ENCODE data around the gene SLC5A6. TPM values are rescaled to one million over a fixed set of nuclear protein-coding genes. Genes with fewer than 3 reads are reported as not detected.

Gene SLC5A6
- total RNA-seq, 1 experiment from 2014 or later: 111 TPM

GRCh38 chr2:27171351-27171848, 40.7 kb downstream of the SLC5A6 start:
- H3K4me3 Mint-ChIP-seq: no peak overlapping the region
- DNase-seq (ENCODE audit: low spot score) (no peak), ATAC-seq (no peak)
- no peaks in the 10 kb centered on the region for H3K9me3 Mint-ChIP-seq
- H3K36me3 Mint-ChIP-seq: no peaks in the 10 kb centered on the region
- POLR2A ChIA-PET: no interaction called here
- CTCF ChIA-PET: interaction anchor here (1.9 to 2.6 kb wide), 6 partner anchors 19 to 131 kb away, joined by 9 to 50 read pairs (median 18); partner anchors contain the start of gene PREB
- H3K4me1 Mint-ChIP-seq: peaks cover 11% of the 10 kb centered on the region
- H3K27ac Mint-ChIP-seq: no peak overlapping the region
- TF ChIP-seq ZNF317 (CRISPR knock-in tag; IDR thresholded peaks at IDR 0.05; ENCODE audit: borderline replicate concordance, low read depth) (no peak), GABPB1 (CRISPR knock-in tag; IDR thresholded peaks at IDR 0.05) (peak; percentile 97)
- H3K27me3 Mint-ChIP-seq (ENCODE audit: low read depth): peaks cover 9% of the 10 kb centered on the region

GRCh38 chr2:27170581-27171337, 41.3 kb downstream of the SLC5A6 start:
- TF ChIP-seq SOX15 (CRISPR knock-in tag; IDR thresholded peaks at IDR 0.05) (no peak), RELA (CRISPR knock-in tag; IDR thresholded peaks at IDR 0.05; ENCODE audit: borderline replicate concordance) (no peak), PRRX2 (CRISPR knock-in tag; IDR thresholded peaks at IDR 0.05) (no peak), GRHL2 (CRISPR knock-in tag; IDR thresholded peaks at IDR 0.05; ENCODE audit: insufficient replicate concordance, severe bottlenecking) (no peak), ESRRA (CRISPR knock-in tag; IDR thresholded peaks at IDR 0.05; ENCODE audit: borderline replicate concordance) (no peak), MYBL2 (CRISPR knock-in tag; IDR thresholded peaks at IDR 0.05) (no peak), PREB (CRISPR knock-in tag; IDR thresholded peaks at IDR 0.05; ENCODE audit: borderline replicate concordance) (no peak), NFYB (CRISPR knock-in tag; conservative IDR thresholded peaks at IDR 0.05; ENCODE audit: low read depth) (no peak), E2F4 (CRISPR knock-in tag; IDR thresholded peaks at IDR 0.05; ENCODE audit: borderline replicate concordance, low read depth) (no peak), TEAD4 (CRISPR knock-in tag; IDR thresholded peaks at IDR 0.05) (no peak), TP53 (CRISPR knock-in tag; IDR thresholded peaks at IDR 0.05) (no peak), JAZF1 (CRISPR knock-in tag; IDR thresholded peaks at IDR 0.05) (no peak), ZBTB43 (CRISPR knock-in tag; IDR thresholded peaks at IDR 0.05) (no peak), GABPB1 (CRISPR knock-in tag; IDR thresholded peaks at IDR 0.05) (no peak), MAX (CRISPR knock-in tag; IDR thresholded peaks at IDR 0.05) (no peak), GTF2I (CRISPR knock-in tag; conservative IDR thresholded peaks at IDR 0.05) (no peak), FOXP1 (CRISPR knock-in tag; IDR thresholded peaks at IDR 0.05; ENCODE audit: borderline replicate concordance) (no peak), ERG (CRISPR knock-in tag; IDR thresholded peaks at IDR 0.05) (no peak)
- no peak overlapping the region for H3K27ac Mint-ChIP-seq
- DNase-seq (ENCODE audit: low spot score): no peak
- H3K4me3 Mint-ChIP-seq: peak overlapping the region; percentile 58
- peaks cover 9% of the 10 kb centered on the region for H3K27me3 Mint-ChIP-seq (ENCODE audit: low read depth)
- ChIA-PET POLR2A (no interaction called here), CTCF (interaction anchor here (0.7 to 2.6 kb wide), 42 partner anchors 9 to 209 kb away, joined by 3 to 50 read pairs (median 6); partner anchors contain the start of genes ABHD1, ATRAID, CAD and CGREF1)
- no peak for ATAC-seq
- H3K4me1 Mint-ChIP-seq: peaks cover 17% of the 10 kb centered on the region
- no peaks in the 10 kb centered on the region for H3K9me3 Mint-ChIP-seq
- H3K36me3 Mint-ChIP-seq: no peaks in the 10 kb centered on the region

All from WTC11 (cell line).